HEK293 (cell line): ENCODE results near the gene RMND5B.

Experiments
- KLF7 ChIP-seq: fragments of 450-650 bp; formaldehyde crosslinking; IDR thresholded peaks from 2 replicates; pipeline ENCODE4 v1.5.1; 2016; ENCODE audit warnings: missing biosample characterization, missing genetic modification characterization, borderline replicate concordance
- RBAK ChIP-seq: fragments of 450-650 bp; formaldehyde crosslinking; IDR thresholded peaks from 2 replicates; pipeline ENCODE4 v1.5.1; 2016; ENCODE audit warnings: missing biosample characterization, missing genetic modification characterization
- YY1 ChIP-seq: fragments of 450-650 bp; formaldehyde crosslinking; IDR thresholded peaks from 2 replicates; pipeline ENCODE4 v1.5.1; 2018; ENCODE audit warnings: missing biosample characterization, missing genetic modification characterization
- ZNF138 ChIP-seq: fragments of 450-650 bp; formaldehyde crosslinking; IDR thresholded peaks from 2 replicates; pipeline ENCODE4 v1.5.1; 2016; ENCODE audit warnings: missing biosample characterization, missing genetic modification characterization, borderline replicate concordance
- ZNF324 ChIP-seq: fragments of 450-650 bp; formaldehyde crosslinking; IDR thresholded peaks from 2 replicates; pipeline ENCODE4 v1.5.1; 2016; ENCODE audit warnings: missing biosample characterization, missing genetic modification characterization
- ZNF350 ChIP-seq: fragments of 450-650 bp; formaldehyde crosslinking; IDR thresholded peaks from 2 replicates; pipeline ENCODE4 v1.5.0; 2017; ENCODE audit warnings: missing biosample characterization, mild to moderate bottlenecking, missing genetic modification characterization
- ZNF391 ChIP-seq: fragments of 450-650 bp; formaldehyde crosslinking; IDR thresholded peaks from 2 replicates; pipeline ENCODE4 v1.5.1; 2016; ENCODE audit warnings: low read depth, missing biosample characterization, missing genetic modification characterization, borderline replicate concordance
- ZNF561 ChIP-seq: fragments of 450-650 bp; IDR thresholded peaks from 2 replicates; pipeline ENCODE4 v1.5.1; 2018; ENCODE audit warnings: missing biosample characterization, missing genetic modification characterization, borderline replicate concordance
- ZNF658 ChIP-seq: fragments of 450-650 bp; formaldehyde crosslinking; IDR thresholded peaks from 2 replicates; pipeline ENCODE4; 2016; ENCODE audit warnings: missing biosample characterization, missing genetic modification characterization
- ZNF777 ChIP-seq: fragments of 450-650 bp; formaldehyde crosslinking; IDR thresholded peaks from 2 replicates; pipeline ENCODE4 v1.5.1; 2017; ENCODE audit warnings: missing biosample characterization, missing genetic modification characterization, borderline replicate concordance
- TF ChIP-seq, protein P1 (sequence below): fragments of 450-650 bp; formaldehyde crosslinking; IDR thresholded peaks from 2 replicates; pipeline ENCODE4 v1.5.1; 2016; ENCODE audit warnings: missing biosample characterization, missing genetic modification characterization
- TF ChIP-seq, protein P2 (sequence below): sonication (generic); formaldehyde crosslinking; IDR thresholded peaks from 2 replicates; pipeline ENCODE4 v1.8.1; 2022; ENCODE audit warnings: mild to moderate bottlenecking, moderate library complexity, missing genetic modification reagents
- TF ChIP-seq, protein P3 (sequence below): fragments of 450-650 bp; formaldehyde crosslinking; IDR thresholded peaks from 2 replicates; pipeline ENCODE4 v1.5.1; 2016; ENCODE audit warnings: missing biosample characterization, missing genetic modification characterization

DNA sequence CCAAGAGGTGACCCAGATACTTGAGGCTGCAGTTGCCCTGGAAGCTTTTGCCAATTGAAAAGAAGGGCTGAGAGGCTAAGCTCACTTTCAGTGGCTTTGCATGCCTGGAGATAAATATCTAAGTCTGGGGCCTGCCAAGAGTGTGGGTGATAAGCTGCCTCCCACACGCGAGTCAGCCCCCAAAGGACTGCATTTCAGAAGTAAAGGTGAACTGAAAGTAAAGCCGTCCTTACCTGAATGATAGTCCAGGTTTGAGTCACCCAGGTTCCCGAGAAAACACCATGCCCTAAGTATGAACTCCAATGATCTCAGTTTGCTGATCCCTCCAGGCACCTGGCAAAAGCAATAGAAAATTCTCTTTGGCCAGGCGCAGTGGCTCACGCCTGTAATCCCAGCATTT is 40.0 kb upstream of the RMND5B start:
- no peak for TF ChIP-seq ZNF777 (tag by site-specific recombination)
- no peak for TF ChIP-seq RBAK
- TF ChIP-seq ZNF138 (tag by site-specific recombination) = no peak
- TF ChIP-seq ZNF350 = no peak
- TF ChIP-seq, protein P1, sequence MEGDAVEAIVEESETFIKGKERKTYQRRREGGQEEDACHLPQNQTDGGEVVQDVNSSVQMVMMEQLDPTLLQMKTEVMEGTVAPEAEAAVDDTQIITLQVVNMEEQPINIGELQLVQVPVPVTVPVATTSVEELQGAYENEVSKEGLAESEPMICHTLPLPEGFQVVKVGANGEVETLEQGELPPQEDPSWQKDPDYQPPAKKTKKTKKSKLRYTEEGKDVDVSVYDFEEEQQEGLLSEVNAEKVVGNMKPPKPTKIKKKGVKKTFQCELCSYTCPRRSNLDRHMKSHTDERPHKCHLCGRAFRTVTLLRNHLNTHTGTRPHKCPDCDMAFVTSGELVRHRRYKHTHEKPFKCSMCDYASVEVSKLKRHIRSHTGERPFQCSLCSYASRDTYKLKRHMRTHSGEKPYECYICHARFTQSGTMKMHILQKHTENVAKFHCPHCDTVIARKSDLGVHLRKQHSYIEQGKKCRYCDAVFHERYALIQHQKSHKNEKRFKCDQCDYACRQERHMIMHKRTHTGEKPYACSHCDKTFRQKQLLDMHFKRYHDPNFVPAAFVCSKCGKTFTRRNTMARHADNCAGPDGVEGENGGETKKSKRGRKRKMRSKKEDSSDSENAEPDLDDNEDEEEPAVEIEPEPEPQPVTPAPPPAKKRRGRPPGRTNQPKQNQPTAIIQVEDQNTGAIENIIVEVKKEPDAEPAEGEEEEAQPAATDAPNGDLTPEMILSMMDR (tag by site-specific recombination) = no peak
- no peak for TF ChIP-seq YY1 (tag by site-specific recombination)
- TF ChIP-seq, protein P2, sequence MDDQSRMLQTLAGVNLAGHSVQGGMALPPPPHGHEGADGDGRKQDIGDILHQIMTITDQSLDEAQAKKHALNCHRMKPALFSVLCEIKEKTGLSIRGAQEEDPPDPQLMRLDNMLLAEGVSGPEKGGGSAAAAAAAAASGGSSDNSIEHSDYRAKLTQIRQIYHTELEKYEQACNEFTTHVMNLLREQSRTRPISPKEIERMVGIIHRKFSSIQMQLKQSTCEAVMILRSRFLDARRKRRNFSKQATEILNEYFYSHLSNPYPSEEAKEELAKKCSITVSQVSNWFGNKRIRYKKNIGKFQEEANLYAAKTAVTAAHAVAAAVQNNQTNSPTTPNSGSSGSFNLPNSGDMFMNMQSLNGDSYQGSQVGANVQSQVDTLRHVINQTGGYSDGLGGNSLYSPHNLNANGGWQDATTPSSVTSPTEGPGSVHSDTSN (CRISPR knock-in tag) = no peak
- TF ChIP-seq, protein P3, sequence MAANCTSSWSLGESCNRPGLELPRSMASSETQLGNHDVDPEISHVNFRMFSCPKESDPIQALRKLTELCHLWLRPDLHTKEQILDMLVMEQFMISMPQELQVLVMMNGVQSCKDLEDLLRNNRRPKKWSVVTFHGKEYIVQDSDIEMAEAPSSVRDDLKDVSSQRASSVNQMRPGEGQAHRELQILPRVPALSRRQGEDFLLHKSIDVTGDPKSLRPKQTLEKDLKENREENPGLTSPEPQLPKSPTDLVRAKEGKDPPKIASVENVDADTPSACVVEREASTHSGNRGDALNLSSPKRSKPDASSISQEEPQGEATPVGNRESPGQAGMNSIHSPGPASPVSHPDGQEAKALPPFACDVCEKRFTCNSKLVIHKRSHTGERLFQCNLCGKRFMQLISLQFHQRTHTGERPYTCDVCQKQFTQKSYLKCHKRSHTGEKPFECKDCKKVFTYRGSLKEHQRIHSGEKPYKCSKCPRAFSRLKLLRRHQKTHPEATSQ = no peak
- TF ChIP-seq KLF7 (tag by site-specific recombination) = no peak
- TF ChIP-seq ZNF658 (tag by site-specific recombination) = no peak
- no peak for TF ChIP-seq ZNF391 (tag by site-specific recombination)
- TF ChIP-seq ZNF561 (tag by site-specific recombination) = no peak
- TF ChIP-seq ZNF324 (tag by site-specific recombination) = no peak
